Activated naive CD4-positive, alpha-beta T cell treated with anti-CD3 and anti-CD28 coated beads, Interleukin-2, amount 50 U/mL, for 24 hours (primary cell): ENCODE results near the gene GPR63.

Experiments
- H3K27ac Mint-ChIP-seq: one replicate; pipeline ENCODE4 v1.8.0; 2021; ENCODE audit warnings: mild to moderate bottlenecking, mixed read lengths
- H3K27me3 Mint-ChIP-seq: one replicate; pipeline ENCODE4 v1.8.0; 2021; ENCODE audit warnings: mixed read lengths
- H3K36me3 Mint-ChIP-seq: one replicate; pipeline ENCODE4 v1.8.0; 2021; ENCODE audit warnings: mixed read lengths
- H3K4me1 Mint-ChIP-seq: one replicate; pipeline ENCODE4 v1.8.0; 2021; ENCODE audit warnings: mixed read lengths
- H3K4me3 Mint-ChIP-seq: one replicate; pipeline ENCODE4 v1.8.0; 2021; ENCODE audit warnings: mild to moderate bottlenecking, mixed read lengths
- H3K9me3 Mint-ChIP-seq: one replicate; pipeline ENCODE4 v1.8.0; 2021; ENCODE audit warnings: mixed read lengths

GPR63 gene

DNA sequence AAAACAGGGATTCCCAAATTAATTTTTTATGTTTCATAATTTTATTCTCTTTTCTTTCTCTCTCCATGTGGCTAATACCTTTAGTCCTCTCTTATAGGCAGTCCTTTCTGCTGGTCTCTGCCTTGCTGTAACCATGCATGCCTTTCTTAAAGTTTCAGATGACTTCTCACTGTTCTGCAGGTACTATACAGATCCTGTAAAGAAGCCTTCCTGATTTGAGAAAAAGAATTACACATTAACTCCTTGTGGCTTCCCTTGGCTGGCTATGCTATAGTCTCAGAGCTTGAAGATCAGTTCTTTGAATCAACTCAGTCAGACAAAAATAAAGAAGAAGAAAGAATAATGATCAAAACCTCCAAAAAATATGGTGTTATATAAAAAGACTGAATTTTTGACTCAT lies 7.3 kb upstream of the GPR63 start:
- H3K4me1 Mint-ChIP-seq: no peaks in the 10 kb centered on the region
- peaks cover 5% of the 10 kb centered on the region for H3K36me3 Mint-ChIP-seq
- peaks cover 13% of the 10 kb centered on the region for H3K27me3 Mint-ChIP-seq
- H3K9me3 Mint-ChIP-seq: peaks cover 15% of the 10 kb centered on the region
- H3K4me3 Mint-ChIP-seq: no peak overlapping the region
- no peak overlapping the region for H3K27ac Mint-ChIP-seq

DNA sequence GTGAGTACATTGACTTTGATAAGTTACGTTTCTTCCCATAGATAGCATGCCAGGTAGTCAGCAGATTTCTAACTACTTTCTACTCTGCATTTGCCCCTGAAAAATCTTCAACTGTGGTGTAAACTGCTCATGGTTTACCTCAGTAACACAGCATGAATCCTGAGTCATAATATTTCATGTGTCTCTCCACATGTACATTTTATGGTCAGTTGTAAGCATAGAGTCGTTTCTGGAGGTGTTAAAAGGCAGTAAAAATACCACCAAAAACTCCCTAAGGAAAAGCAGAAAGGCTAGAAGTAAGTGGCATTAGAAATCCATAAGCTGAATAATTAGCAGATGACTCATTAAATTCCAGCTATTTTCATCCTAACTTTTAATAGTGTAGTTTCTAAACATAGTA lies 4.1 kb upstream of the GPR63 start:
- peaks cover 5% of the 10 kb centered on the region for H3K36me3 Mint-ChIP-seq
- H3K4me1 Mint-ChIP-seq: peaks cover 16% of the 10 kb centered on the region
- peaks cover 34% of the 10 kb centered on the region for H3K27me3 Mint-ChIP-seq
- H3K27ac Mint-ChIP-seq: no peak overlapping the region
- no peak overlapping the region for H3K4me3 Mint-ChIP-seq
- H3K9me3 Mint-ChIP-seq: peaks cover 12% of the 10 kb centered on the region

DNA sequence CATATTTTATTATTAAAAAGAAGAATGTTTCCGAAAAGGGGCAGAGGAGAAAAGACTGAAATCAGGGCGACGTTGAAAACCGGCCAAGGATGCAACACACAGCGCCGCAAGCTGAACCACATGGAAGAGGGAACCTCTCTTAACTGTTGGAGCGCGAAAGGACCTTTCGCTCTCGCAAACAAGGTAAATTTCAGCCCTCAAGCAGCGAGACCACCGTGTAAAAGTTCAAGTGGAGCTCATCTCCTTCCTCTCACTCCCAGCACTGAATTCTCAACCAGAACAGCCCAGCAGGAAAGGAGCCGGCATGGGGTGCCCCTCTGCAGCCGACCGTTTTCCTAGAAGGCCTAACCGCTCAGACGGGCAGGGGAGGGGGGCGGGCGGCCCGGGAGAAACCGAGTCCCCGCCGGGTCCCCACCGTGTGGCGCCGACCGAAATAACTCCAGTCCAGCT lies 621 bp downstream of the GPR63 start:
- Mint-ChIP-seq H3K36me3 (no peaks in the 10 kb centered on the region), H3K27me3 (peaks cover 50% of the 10 kb centered on the region), H3K27ac (no peak overlapping the region), H3K9me3 (no peaks in the 10 kb centered on the region), H3K4me3 (peak overlapping the region; percentile 90), H3K4me1 (peaks cover 21% of the 10 kb centered on the region)

DNA sequence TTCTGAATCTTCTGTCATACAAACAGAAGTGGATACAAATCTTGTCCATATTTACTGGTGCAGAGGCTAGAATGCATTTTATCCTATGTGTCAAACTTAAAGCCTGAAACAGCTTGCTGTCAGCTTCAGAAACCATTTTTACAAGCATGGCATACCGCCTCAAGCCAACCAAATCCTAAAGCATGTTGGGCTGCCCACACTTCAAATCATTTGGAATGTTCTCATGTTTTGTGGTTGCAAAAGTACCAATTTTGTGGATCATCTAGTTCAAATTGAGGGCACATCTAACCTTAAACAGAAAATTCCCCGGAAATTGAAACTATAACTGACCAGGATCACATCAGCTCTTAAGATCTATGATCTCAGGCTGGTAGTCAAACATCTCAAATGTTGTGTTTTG lies 3.2 kb downstream of the GPR63 start:
- H3K9me3 Mint-ChIP-seq: no peaks in the 10 kb centered on the region
- no peaks in the 10 kb centered on the region for H3K36me3 Mint-ChIP-seq
- peaks cover 21% of the 10 kb centered on the region for H3K4me1 Mint-ChIP-seq
- H3K27me3 Mint-ChIP-seq: peaks cover 49% of the 10 kb centered on the region
- no peak overlapping the region for H3K4me3 Mint-ChIP-seq
- H3K27ac Mint-ChIP-seq: no peak overlapping the region

DNA sequence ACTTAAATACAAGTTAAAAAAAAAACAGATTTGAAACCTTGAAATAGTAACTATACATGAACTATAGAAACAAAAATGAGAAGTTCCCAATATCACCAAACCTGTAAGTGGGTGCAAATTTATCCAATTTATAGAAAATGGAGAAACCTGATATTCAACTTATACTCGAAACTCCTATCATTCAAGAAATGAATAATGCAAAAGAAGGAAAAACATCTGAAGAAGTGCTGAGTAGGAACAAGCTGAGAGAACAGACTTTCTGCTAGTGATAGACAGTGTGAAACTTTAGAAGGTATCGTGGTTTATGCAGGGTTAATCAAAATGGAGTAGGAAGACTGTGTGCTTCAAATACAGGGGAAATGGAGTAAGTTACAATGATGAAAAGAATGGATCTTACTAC lies 4.5 kb downstream of the GPR63 start:
- Mint-ChIP-seq H3K36me3 (no peaks in the 10 kb centered on the region), H3K27ac (no peak overlapping the region), H3K4me1 (peaks cover 13% of the 10 kb centered on the region), H3K27me3 (peaks cover 38% of the 10 kb centered on the region), H3K9me3 (no peaks in the 10 kb centered on the region), H3K4me3 (no peak overlapping the region)

DNA sequence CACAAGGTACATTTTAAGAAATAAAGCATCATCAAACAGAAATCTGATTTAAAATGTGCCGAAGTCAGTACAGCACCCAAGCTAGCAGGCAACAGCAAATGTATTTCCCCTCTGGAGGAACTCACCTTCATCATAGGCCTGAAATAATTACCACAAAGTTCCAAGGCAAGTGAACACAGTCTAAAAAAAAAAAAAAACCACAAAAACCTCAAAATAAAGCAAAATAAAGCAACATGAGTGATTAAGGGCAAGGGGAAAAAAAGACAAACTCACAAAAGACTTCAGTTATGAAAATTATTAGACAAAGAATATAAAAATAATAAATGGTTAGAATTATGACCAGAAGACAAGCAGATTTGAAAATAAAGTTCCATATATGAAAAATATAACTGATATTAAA lies 10.4 kb downstream of the GPR63 start:
- no peaks in the 10 kb centered on the region for H3K4me1 Mint-ChIP-seq
- H3K9me3 Mint-ChIP-seq: no peaks in the 10 kb centered on the region
- no peak overlapping the region for H3K27ac Mint-ChIP-seq
- no peaks in the 10 kb centered on the region for H3K36me3 Mint-ChIP-seq
- peaks cover 11% of the 10 kb centered on the region for H3K27me3 Mint-ChIP-seq
- no peak overlapping the region for H3K4me3 Mint-ChIP-seq

DNA sequence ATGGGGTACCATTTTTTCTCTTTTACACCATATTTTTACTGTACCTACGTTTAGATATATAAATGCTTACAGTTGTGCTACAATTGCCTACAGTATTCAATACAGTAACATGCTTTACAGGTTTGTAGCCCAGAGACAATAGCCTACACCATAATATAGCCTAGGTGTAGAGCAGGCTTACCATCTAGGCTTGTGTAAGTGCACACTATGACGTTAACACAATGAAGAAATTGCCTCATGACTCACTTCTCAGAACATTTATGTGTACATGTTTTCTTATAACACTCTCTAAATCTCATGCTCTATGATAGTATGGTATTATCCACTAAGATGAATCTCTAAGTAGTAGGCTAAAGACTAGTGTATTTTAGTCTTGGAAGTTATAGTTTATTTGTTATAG lies 13.5 kb downstream of the GPR63 start:
- H3K4me3 Mint-ChIP-seq: no peak overlapping the region
- H3K36me3 Mint-ChIP-seq: no peaks in the 10 kb centered on the region
- H3K27me3 Mint-ChIP-seq: peaks cover 11% of the 10 kb centered on the region
- H3K4me1 Mint-ChIP-seq: no peaks in the 10 kb centered on the region
- H3K27ac Mint-ChIP-seq: no peak overlapping the region
- H3K9me3 Mint-ChIP-seq: no peaks in the 10 kb centered on the region

DNA sequence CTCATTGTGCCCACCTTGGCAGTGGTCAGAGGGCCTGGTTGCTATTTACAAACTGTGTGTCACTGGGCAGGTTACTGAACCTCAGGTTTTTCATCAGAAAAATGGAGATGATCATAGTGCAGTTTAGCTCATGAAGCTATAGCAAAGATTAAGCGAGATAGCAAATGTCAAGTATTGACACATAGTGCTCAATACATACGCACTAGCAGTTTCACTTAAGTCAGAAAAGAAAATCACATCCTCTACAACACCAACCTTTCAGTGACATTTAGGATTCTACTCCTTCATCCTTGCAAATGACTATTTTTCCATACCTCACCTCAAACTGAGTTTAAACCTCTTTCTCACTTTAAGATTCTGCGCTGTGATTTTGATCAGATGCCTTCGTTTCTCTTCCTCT lies 16.2 kb downstream of the GPR63 start:
- H3K27me3 Mint-ChIP-seq: peaks cover 7% of the 10 kb centered on the region
- no peak overlapping the region for H3K4me3 Mint-ChIP-seq
- no peaks in the 10 kb centered on the region for H3K4me1 Mint-ChIP-seq
- H3K36me3 Mint-ChIP-seq: no peaks in the 10 kb centered on the region
- H3K9me3 Mint-ChIP-seq: no peaks in the 10 kb centered on the region
- H3K27ac Mint-ChIP-seq: no peak overlapping the region

DNA sequence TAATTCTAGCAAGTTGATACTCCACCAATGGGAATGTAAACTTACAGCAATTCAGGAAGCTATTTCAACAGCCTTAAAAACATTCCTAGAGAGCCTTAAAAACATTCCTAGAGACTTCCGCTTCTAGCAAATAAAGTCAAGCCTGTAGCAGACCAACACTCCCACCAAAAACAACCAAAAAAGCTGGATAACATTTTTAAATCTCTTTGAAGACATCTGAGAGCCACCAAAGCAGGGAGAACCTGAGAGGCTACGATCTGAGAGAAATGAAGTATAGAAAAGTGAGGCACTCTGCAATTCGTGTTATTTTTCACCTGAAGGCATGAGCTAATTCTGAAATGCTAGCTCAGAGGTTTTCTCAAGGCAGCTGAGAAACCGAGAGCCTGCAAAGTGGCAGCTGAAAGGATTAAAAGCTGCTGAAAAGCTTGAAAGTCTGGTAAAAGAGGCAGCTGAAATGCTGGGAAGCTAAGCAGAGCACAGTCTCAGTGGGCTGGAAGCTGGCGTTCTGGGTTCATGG lies 20.9 kb downstream of the GPR63 start:
- Mint-ChIP-seq H3K4me1 (no peaks in the 10 kb centered on the region), H3K36me3 (no peaks in the 10 kb centered on the region), H3K27ac (no peak overlapping the region), H3K27me3 (peaks cover 7% of the 10 kb centered on the region), H3K4me3 (no peak overlapping the region), H3K9me3 (no peaks in the 10 kb centered on the region)

DNA sequence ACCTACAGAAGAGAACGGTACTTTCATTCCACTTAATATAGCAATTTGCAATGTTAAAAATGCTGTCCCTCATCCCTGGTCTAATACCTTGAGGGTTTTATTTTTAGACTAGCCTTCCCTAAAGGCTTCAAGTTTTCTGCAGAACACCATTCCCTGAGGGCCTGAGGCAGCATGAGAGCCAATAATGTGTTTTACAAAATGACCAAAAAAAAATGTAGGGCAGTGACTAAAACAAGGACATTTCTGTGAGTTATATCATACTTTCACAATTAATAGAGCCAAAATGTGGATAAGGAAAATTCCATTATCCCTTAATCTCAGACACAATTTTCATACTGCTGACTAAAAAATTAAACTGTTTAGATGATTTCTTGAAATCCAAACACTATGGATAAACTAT lies 22.7 kb downstream of the GPR63 start:
- no peak overlapping the region for H3K4me3 Mint-ChIP-seq
- no peak overlapping the region for H3K27ac Mint-ChIP-seq
- H3K4me1 Mint-ChIP-seq: no peaks in the 10 kb centered on the region
- peaks cover 5% of the 10 kb centered on the region for H3K27me3 Mint-ChIP-seq
- no peaks in the 10 kb centered on the region for H3K9me3 Mint-ChIP-seq
- no peaks in the 10 kb centered on the region for H3K36me3 Mint-ChIP-seq

DNA sequence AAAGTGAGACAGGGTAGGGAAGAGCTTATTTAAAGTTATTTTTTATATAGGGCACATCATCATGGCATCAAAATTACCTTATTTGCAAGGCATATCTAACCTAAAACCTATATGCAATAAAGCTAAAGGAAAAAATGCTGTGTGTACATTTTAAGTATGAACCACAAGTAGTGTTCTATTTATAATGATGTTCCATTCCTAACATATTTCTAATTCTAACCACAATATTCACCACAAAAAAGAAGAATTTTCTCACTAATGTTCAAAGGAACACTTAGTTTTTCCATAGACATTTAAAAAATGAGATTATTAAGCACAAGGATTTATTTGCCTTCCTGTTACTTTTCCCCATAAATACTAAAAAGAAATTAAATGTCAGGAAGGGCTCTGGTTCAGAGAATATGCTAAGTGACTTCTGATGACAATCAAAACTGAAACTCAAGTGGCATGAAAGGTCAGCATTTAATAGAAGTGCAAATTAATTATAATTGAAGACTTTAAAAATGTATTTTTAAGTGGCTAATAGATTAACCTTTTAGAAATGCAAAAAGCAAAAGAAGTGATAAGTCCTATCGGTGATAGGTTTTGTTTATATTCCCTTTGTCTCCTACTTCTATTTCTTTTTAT lies 25.1 kb downstream of the GPR63 start:
- no peak overlapping the region for H3K4me3 Mint-ChIP-seq

DNA sequence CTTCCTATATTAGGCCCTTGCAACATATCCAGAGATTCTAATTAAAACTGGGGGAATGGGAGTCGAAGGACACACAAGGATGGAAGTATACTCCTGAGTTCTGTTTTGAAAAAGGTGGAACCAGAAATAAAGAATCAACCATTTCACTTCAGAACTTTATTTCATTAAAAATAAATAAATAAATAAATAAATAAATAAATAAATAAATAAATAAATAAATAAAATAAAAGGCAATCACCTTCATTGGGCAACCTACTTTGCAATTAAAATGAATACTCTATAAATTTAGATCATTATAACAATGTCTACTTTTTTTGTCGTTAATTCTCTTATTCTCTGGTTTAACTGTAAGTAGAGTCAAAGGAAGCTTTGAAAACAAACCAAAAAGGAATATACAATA lies 25.6 kb downstream of the GPR63 start:
- no peaks in the 10 kb centered on the region for H3K36me3 Mint-ChIP-seq
- H3K27me3 Mint-ChIP-seq: peaks cover 5% of the 10 kb centered on the region
- no peak overlapping the region for H3K4me3 Mint-ChIP-seq
- no peaks in the 10 kb centered on the region for H3K4me1 Mint-ChIP-seq
- H3K9me3 Mint-ChIP-seq: no peaks in the 10 kb centered on the region
- no peak overlapping the region for H3K27ac Mint-ChIP-seq

More for the DNA sequence above, 25.1 kb downstream of the GPR63 start:
- H3K9me3 Mint-ChIP-seq: no peaks in the 10 kb centered on the region
- H3K4me1 Mint-ChIP-seq: no peaks in the 10 kb centered on the region
- H3K36me3 Mint-ChIP-seq: no peaks in the 10 kb centered on the region
- H3K27me3 Mint-ChIP-seq: peaks cover 5% of the 10 kb centered on the region
- no peak overlapping the region for H3K27ac Mint-ChIP-seq

DNA sequence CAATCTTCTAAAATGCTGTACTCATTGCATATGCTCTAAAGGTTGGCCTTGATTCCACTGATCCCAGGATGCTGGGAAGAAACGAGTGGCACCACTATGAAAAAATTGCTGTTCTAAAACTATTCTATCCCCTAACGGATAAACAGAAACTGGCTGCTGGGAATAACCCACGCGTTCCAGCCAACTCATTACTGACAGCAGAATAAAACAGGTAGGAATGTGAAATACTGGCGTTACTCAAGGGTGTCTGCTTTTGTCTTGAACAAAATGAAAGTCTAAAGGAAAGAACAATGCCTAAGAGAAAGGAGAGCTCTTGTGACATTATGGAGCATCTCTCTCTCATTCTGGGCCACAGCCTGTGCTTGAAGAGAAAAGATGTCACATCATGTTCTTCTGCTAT lies 26.1 kb downstream of the GPR63 start:
- Mint-ChIP-seq H3K27ac (no peak overlapping the region), H3K36me3 (no peaks in the 10 kb centered on the region), H3K4me1 (no peaks in the 10 kb centered on the region), H3K27me3 (peaks cover 5% of the 10 kb centered on the region), H3K4me3 (no peak overlapping the region), H3K9me3 (no peaks in the 10 kb centered on the region)

DNA sequence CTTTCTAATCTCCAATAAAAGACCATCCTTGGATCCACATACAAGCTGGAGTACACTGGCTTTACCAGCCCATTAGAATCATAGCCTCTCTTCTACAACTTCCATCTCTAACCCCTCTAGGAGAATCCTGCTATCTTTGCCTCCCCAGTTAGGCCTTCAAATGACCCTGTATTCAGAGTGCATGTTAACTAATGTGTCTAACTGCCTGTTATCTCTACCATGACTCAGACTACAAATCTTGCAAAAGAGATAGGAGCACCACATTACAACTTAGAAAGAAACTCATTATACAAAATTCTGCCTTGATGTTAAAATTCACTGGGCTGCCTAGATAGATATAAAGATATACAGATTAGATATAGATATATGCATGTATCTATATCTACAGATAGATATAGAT lies 28.2 kb downstream of the GPR63 start:
- peaks cover 4% of the 10 kb centered on the region for H3K27me3 Mint-ChIP-seq
- no peak overlapping the region for H3K27ac Mint-ChIP-seq
- H3K4me1 Mint-ChIP-seq: no peaks in the 10 kb centered on the region
- no peaks in the 10 kb centered on the region for H3K36me3 Mint-ChIP-seq
- no peak overlapping the region for H3K4me3 Mint-ChIP-seq
- H3K9me3 Mint-ChIP-seq: no peaks in the 10 kb centered on the region

DNA sequence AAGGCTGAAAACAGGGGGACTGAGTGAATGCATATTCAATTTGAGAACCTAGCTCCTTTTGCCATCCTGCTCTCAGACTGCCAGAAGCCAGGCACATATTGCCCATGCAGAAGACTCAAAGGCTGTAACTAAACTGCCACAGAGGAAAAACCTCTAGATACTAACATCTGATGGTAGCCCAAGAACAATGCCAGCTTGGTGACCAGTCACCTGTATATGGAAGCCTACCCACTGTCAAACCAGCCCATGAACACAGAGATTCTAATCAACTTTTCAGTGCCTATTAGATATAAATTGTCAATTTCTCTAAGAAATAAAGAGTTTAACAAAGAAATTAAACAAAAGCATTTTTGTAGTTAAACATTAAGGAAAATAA lies 34.2 kb downstream of the GPR63 start:
- Mint-ChIP-seq H3K4me3 (no peak overlapping the region), H3K36me3 (no peaks in the 10 kb centered on the region), H3K4me1 (no peaks in the 10 kb centered on the region), H3K27me3 (peaks cover 6% of the 10 kb centered on the region), H3K9me3 (no peaks in the 10 kb centered on the region), H3K27ac (no peak overlapping the region)

DNA sequence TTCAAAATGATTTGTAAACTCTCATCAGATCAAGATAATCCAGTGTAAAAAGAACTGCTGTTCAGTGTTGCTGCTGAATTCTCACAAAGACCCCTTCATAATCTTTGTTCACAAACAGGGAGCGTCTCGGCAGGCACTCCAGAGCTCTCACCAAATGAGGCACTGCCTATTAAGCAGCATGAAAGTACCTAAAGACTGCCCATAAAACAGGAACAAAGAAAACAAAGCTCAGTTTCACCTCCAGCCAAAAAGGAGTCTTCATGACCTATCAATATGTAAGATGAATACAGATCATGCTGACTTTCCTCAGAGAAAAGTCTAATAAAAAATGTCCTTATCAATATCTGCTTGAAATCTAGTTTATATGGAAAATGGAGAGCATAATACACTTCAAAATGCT lies 41.8 kb downstream of the GPR63 start:
- H3K27me3 Mint-ChIP-seq: peaks cover 2% of the 10 kb centered on the region
- no peaks in the 10 kb centered on the region for H3K36me3 Mint-ChIP-seq
- H3K9me3 Mint-ChIP-seq: no peaks in the 10 kb centered on the region
- H3K4me1 Mint-ChIP-seq: no peaks in the 10 kb centered on the region
- no peak overlapping the region for H3K4me3 Mint-ChIP-seq
- H3K27ac Mint-ChIP-seq: no peak overlapping the region

DNA sequence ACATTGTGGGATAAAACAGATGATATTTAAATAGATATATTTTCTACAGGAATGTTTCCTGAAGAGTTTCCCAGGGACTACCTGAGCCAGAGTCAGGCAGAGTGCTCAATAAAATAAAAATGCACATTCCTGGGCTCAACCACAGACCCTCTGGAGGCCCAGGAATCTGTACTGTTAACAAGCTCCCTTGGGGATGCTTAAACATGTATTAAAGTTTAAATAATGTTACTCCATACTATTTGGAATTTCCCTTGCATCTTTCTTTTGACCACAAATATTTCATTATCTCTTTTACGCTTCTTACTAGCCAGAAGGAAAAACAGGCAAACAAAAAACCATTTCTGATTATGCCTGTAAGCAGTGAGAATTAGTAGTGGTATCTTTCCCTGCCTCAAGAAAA lies 42.3 kb downstream of the GPR63 start:
- H3K9me3 Mint-ChIP-seq: no peaks in the 10 kb centered on the region
- no peak overlapping the region for H3K27ac Mint-ChIP-seq
- H3K4me1 Mint-ChIP-seq: no peaks in the 10 kb centered on the region
- peaks cover 2% of the 10 kb centered on the region for H3K27me3 Mint-ChIP-seq
- no peaks in the 10 kb centered on the region for H3K36me3 Mint-ChIP-seq
- H3K4me3 Mint-ChIP-seq: no peak overlapping the region
